Neural progenitor cell (in vitro differentiated cells): ENCODE measurements around the gene HRH2.

Experiments
- EZH2 ChIP-seq: fragments of 200-600 bp; sonication (generic); IDR thresholded peaks from 2 replicates; pipeline ENCODE4 v1.6.1; 2017; ENCODE audit warnings: antibody characterized with exemption, mild to moderate bottlenecking, moderate library complexity
- EZH2phosphoT487 ChIP-seq: fragments of 200-600 bp; sonication (generic); IDR thresholded peaks from 2 replicates; pipeline ENCODE4 v1.6.1; 2017; ENCODE audit warnings: antibody characterized with exemption
- TF ChIP-seq, protein P1 (sequence below): fragments of 200-600 bp; sonication (generic); IDR thresholded peaks from 2 replicates; pipeline ENCODE4 v1.5.1; 2017; ENCODE audit warnings: antibody characterized with exemption, mild to moderate bottlenecking

DNA sequence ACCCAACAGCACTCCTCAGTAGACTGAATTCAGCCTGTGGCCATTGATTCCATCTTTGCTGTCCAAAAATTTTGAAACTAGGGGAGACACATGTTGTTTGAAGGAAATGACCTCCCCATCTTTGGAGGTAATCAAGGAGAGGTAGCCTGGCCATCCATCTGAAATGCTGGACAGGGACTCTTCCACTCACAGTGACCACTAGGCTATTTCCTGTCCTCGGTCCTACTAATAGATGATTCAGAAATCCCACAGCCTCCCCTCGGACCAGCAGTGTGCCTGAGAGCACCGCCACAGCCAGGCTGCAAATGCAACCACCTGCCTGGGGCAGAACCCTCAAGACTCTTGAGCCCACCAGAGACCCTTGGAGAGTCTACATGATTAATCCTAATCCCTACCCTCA, 12.5 kb downstream of the HRH2 start:
- TF ChIP-seq, protein P1, sequence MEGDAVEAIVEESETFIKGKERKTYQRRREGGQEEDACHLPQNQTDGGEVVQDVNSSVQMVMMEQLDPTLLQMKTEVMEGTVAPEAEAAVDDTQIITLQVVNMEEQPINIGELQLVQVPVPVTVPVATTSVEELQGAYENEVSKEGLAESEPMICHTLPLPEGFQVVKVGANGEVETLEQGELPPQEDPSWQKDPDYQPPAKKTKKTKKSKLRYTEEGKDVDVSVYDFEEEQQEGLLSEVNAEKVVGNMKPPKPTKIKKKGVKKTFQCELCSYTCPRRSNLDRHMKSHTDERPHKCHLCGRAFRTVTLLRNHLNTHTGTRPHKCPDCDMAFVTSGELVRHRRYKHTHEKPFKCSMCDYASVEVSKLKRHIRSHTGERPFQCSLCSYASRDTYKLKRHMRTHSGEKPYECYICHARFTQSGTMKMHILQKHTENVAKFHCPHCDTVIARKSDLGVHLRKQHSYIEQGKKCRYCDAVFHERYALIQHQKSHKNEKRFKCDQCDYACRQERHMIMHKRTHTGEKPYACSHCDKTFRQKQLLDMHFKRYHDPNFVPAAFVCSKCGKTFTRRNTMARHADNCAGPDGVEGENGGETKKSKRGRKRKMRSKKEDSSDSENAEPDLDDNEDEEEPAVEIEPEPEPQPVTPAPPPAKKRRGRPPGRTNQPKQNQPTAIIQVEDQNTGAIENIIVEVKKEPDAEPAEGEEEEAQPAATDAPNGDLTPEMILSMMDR, result no peak
- TF ChIP-seq EZH2phosphoT487 (no peak), EZH2 (no peak)
